Central memory CD8-positive, alpha-beta T cell (primary cell): ENCODE data around the gene POTEG.
"Not testable (repeated sequence)": the region's sequence is repeated elsewhere in the genome, so short reads cannot be mapped to it uniquely, and the experiment has no call there.

Experiments
- ATAC-seq: fragments of 150-1000 bp; cut with Tn5 transposase; replicated peaks from 2 replicates; pipeline ENCODE4 v1.10.0; 2022; ENCODE audit warnings: mild to moderate bottlenecking, moderate FRiP score, moderate number of reproducible peaks; ENCODE audit not compliant: poor library complexity, severe bottlenecking; ENCODE audit errors: extremely low read depth
- DNase-seq, 2 donors: peaks; one replicate each; pipeline ENCODE4 v3.0.0; 2021; ENCODE audit warnings: low spot score in 2 of 2
- H3K27ac Mint-ChIP-seq: one replicate; pipeline ENCODE4 v1.8.0; 2022; ENCODE audit warnings: low read depth, mild to moderate bottlenecking, moderate library complexity, mixed read lengths
- H3K27me3 Mint-ChIP-seq: one replicate; pipeline ENCODE4 v1.8.0; 2022; ENCODE audit warnings: mixed read lengths
- H3K36me3 Mint-ChIP-seq: one replicate; pipeline ENCODE4 v1.8.0; 2022; ENCODE audit warnings: mild to moderate bottlenecking, moderate library complexity, mixed read lengths; ENCODE audit not compliant: insufficient read depth
- H3K4me1 Mint-ChIP-seq: one replicate; pipeline ENCODE4 v1.8.0; 2022; ENCODE audit warnings: mixed read lengths
- H3K4me3 Mint-ChIP-seq: one replicate; pipeline ENCODE4 v1.8.0; 2022; ENCODE audit warnings: mild to moderate bottlenecking, moderate library complexity, mixed read lengths
- H3K9me3 Mint-ChIP-seq: one replicate; pipeline ENCODE4 v1.8.0; 2022; ENCODE audit warnings: mixed read lengths

POTEG gene

DNA sequence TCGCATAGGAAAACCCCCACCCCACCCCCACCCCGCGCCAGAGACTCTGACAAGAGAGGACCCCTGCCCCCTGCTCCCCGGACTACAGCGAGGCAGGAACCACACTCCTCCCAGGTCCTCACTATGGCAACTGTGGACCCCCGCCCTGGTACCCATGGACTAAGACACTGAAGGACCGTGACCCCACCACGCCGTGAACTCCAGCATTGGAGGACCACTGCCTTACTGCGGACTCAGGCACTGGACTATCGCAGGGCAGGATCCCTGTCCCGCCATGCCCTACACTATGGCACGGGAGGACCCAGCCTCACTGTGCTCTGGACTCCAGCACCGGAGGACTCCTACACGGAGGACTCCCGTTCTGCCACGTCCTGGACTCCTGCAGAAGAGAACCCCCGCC is 71.8 kb downstream of the POTEG start:
- H3K27me3 Mint-ChIP-seq, H3K36me3 Mint-ChIP-seq, H3K27ac Mint-ChIP-seq, ATAC-seq, H3K9me3 Mint-ChIP-seq, H3K4me3 Mint-ChIP-seq, H3K4me1 Mint-ChIP-seq: not testable (repeated sequence)
- DNase-seq: peak in 1 of 2 donors; percentile 8

DNA sequence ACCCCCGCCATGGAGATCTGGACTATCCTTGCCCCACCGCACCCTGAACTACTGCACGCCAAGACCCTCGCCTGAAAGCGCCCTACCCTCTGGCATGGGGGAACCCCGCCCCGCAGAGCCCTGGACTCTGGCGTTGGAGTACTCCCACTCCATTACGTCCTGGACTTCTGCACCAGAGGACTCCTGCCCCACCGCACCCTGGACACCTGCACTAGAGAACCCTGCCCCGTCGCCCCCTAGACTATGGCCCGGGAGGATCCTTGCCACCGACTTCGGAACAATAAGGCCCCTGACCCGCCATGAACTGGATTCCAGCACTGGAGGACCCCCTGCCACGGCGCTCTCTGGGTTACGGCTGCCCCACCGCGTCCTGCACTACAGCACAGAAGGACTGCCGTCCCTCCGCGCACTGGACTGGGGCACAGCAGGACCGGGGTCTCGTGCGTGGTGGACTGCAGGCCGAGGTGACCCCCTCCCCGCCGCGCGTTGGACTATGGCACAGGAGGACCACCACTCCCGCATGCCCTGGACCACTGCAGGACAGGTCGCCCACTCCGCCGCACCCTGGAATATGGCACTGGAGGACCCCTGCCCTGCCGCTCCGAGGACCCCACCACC is 72.4 kb downstream of the POTEG start:
- not testable (repeated sequence) for H3K27ac Mint-ChIP-seq, H3K9me3 Mint-ChIP-seq, ATAC-seq, H3K27me3 Mint-ChIP-seq, H3K4me1 Mint-ChIP-seq, H3K4me3 Mint-ChIP-seq, H3K36me3 Mint-ChIP-seq
- peak in 1 of 2 donors; percentile 9 for DNase-seq

DNA sequence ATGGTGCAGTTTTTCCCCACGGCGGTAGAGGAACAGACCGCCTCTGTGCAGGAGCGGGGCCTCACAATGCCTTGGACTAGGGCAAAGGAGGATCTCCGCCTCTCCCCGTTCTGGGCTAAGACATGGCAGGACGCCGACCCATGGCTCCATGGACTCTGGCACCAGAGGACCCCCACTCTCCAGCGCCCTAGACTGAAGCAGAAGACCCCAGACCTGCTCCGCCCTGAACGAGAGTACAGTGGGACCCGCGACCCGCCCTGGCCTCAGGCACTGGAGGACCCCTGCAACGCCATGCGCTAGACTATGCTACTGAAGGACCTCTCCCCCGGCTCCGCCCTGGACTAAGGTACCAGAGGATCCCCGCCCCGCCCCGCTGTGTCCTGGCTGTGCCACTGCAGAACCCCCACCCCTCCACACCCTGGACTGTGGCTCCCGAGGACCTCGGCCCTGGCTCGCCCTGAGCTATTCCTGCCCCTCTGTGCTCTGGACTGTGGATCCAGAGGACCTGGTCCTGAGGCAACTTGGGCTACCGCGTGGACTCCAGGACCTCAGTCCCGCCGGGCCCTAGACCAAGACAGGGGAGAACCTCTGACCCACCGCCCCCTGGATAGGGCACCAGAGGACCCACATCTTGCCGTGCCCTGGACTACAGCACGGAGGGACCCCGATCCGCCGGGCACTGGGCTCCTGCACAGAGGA is 73.1 kb downstream of the POTEG start:
- not testable (repeated sequence) for H3K27me3 Mint-ChIP-seq, H3K9me3 Mint-ChIP-seq, DNase-seq, H3K36me3 Mint-ChIP-seq, H3K4me1 Mint-ChIP-seq, H3K27ac Mint-ChIP-seq, H3K4me3 Mint-ChIP-seq
- ATAC-seq: peak; percentile 37
